CD4-positive, alpha-beta T cell (primary cell): Measurements from ENCODE around the gene NRDE2. TPM values are rescaled to one million over a fixed set of nuclear protein-coding genes. Genes with fewer than 3 reads are reported as not detected.

Source experiments
- ATAC-seq: fragments of 200-7000 bp; cut with Tn5 transposase; one replicate; pipeline ENCODE4 v1.10.0; 2022; ENCODE audit warnings: mild to moderate bottlenecking; ENCODE audit not compliant: poor library complexity
- CTCF ChIA-PET: fragments of 350-600 bp; sonication (Branson Sonifier 250); formaldehyde crosslinking; loops from one replicate; lab custom pipeline; 2021; ENCODE audit warnings: antibody characterized with exemption, inconsistent platforms; lab: Charles Lee
- POLR2A ChIA-PET: fragments of 350-600 bp; sonication (Branson Sonifier 250); formaldehyde crosslinking; loops from one replicate; lab custom pipeline; 2021; ENCODE audit warnings: antibody characterized with exemption, inconsistent platforms; lab: Charles Lee
- DNase-seq, 14 experiments: peaks; one replicate each; pipeline ENCODE4 v3.0.0-alpha.2; 2013 to 2020; ENCODE audit warnings: mixed read lengths in 2 of 14
- H3K27ac ChIP-seq, 2 donors: one replicate each; pipeline versions ENCODE4 v1.5.1 to v1.7.0; 2013; ENCODE audit warnings: low read length in 2 of 2, low read depth in 1 of 2, mild to moderate bottlenecking in 1 of 2
- H3K27me3 ChIP-seq, 2 experiments: 1 replicate in 1 of 2; 2 replicates in 1 of 2; pipeline versions ENCODE4 v1.6.1 to v1.7.0; 2013; ENCODE audit warnings: low read length in 2 of 2, control low read depth in 1 of 2, mild to moderate bottlenecking in 1 of 2, moderate library complexity in 1 of 2; ENCODE audit not compliant: insufficient read depth in 2 of 2, control insufficient read depth in 1 of 2
- H3K36me3 ChIP-seq: one replicate; pipeline ENCODE4 v1.6.1; 2013; ENCODE audit warnings: low read length, control low read depth; ENCODE audit not compliant: insufficient read depth
- H3K4me1 ChIP-seq: one replicate; pipeline ENCODE4 v1.6.1; 2013; ENCODE audit warnings: low read length, control low read depth; ENCODE audit not compliant: insufficient read depth
- H3K4me3 ChIP-seq: one replicate; pipeline ENCODE4 v1.5.1; 2013; ENCODE audit warnings: mild to moderate bottlenecking, low read length, moderate library complexity
- H3K9me3 ChIP-seq, 2 experiments: 1 replicate in 1 of 2; 2 replicates in 1 of 2; pipeline versions ENCODE4 v1.6.1 to v1.7.0; 2013; ENCODE audit warnings: low read length in 2 of 2, mild to moderate bottlenecking in 2 of 2, control low read depth in 1 of 2, moderate library complexity in 1 of 2; ENCODE audit not compliant: control insufficient read depth in 1 of 2, insufficient read depth in 1 of 2
- H3K27ac Mint-ChIP-seq: one replicate; pipeline ENCODE4 v1.8.0; 2020; ENCODE audit warnings: mixed read lengths
- H3K27me3 Mint-ChIP-seq: one replicate; pipeline ENCODE4 v1.8.0; 2021; ENCODE audit warnings: mixed read lengths
- H3K36me3 Mint-ChIP-seq: one replicate; pipeline ENCODE4 v1.8.0; 2021; ENCODE audit warnings: low read depth, mixed read lengths
- H3K4me1 Mint-ChIP-seq: one replicate; pipeline ENCODE4 v1.8.0; 2021; ENCODE audit warnings: low read depth, mixed read lengths
- H3K4me3 Mint-ChIP-seq: one replicate; pipeline ENCODE4 v1.8.0; 2020; ENCODE audit warnings: mild to moderate bottlenecking, mixed read lengths
- H3K9me3 Mint-ChIP-seq: one replicate; pipeline ENCODE4 v1.8.0; 2020; ENCODE audit warnings: mixed read lengths
- CTCF ChIP-seq: fragments of 200-600 bp; IDR thresholded peaks from one replicate; pipeline ENCODE4 v1.8.0; 2022; ENCODE audit warnings: antibody characterized with exemption, mild to moderate bottlenecking
- intact Hi-C, 2 experiments: fragments of 100-400 bp; cut with DNase I in 1 of 2; cut with micrococcal nuclease in 1 of 2; formaldehyde crosslinking; loops; one replicate each; pipeline versions ENCODE4 v1.15.1 to v1.9.0; 2023 to 2025; cut with DNase I, micrococcal nuclease
- total RNA-seq, 174 experiments: library from RNA in 2 of 174; stranded (reverse) in 2 of 174; gene quantifications; one replicate each; pipeline ENCODE4 v1.2.3 and lab custom pipeline; 2021 to 2026

The NRDE2 gene
- total RNA-seq, 2 experiments from 2014 or later = 17.5 to 17.9 TPM

- peaks cover 88% of the 10 kb centered on the region for H3K36me3 Mint-ChIP-seq
- no peaks in the 10 kb centered on the region for H3K9me3 Mint-ChIP-seq
- no peak for TF ChIP-seq CTCF
- no peaks in the 10 kb centered on the region for H3K4me1 Mint-ChIP-seq
- CTCF ChIA-PET = interaction anchor here (0.6 kb wide), 1 partner anchor 32 kb away, joined by 3 read pairs; no protein-coding TSS in a partner anchor
- no peak overlapping the region for H3K4me3 Mint-ChIP-seq
- Histone ChIP-seq H3K4me1 (no peaks in the 10 kb centered on the region), H3K36me3 (peaks cover 70% of the 10 kb centered on the region), H3K4me3 (no peak overlapping the region), H3K9me3 (no peaks in the 10 kb centered on the region), H3K27ac (no peak overlapping the region), H3K27me3 (no peaks in the 10 kb centered on the region)
- DNase-seq = no peak
- POLR2A ChIA-PET = interaction anchor here (1.0 kb wide), 1 partner anchor 16 kb away, joined by 3 read pairs; no protein-coding TSS in a partner anchor
- H3K27ac Mint-ChIP-seq = no peak overlapping the region
- intact Hi-C loops = no loop called here
- no peaks in the 10 kb centered on the region for H3K27me3 Mint-ChIP-seq
- no peak for ATAC-seq
Measured at GRCh38 chr14:90308561-90308960, 23.2 kb downstream of the NRDE2 start.

GRCh38 chr14:90305176-90305601 is 26.6 kb downstream of the NRDE2 start:
- H3K27me3 ChIP-seq = no peaks in the 10 kb centered on the region
- H3K36me3 ChIP-seq = peaks cover 68% of the 10 kb centered on the region
- Mint-ChIP-seq H3K27ac (no peak overlapping the region), H3K4me1 (peaks cover 19% of the 10 kb centered on the region), H3K9me3 (no peaks in the 10 kb centered on the region), H3K4me3 (no peak overlapping the region), H3K36me3 (peaks cover 90% of the 10 kb centered on the region), H3K27me3 (no peaks in the 10 kb centered on the region)
- no peak for TF ChIP-seq CTCF
- no peak overlapping the region for H3K4me3 ChIP-seq
- CTCF ChIA-PET = no interaction called here
- POLR2A ChIA-PET = no interaction called here
- ATAC-seq (no peak), DNase-seq (no peak)
- no peaks in the 10 kb centered on the region for H3K9me3 ChIP-seq
- no peak overlapping the region for H3K27ac ChIP-seq
- intact Hi-C loops = no loop called here
- peaks cover 5% of the 10 kb centered on the region for H3K4me1 ChIP-seq

GRCh38 chr14:90304502-90304901 is 27.2 kb downstream of the NRDE2 start:
- no peak overlapping the region for H3K4me3 Mint-ChIP-seq

More at GRCh38 chr14:90304502-90304901, 27.2 kb downstream of the NRDE2 start:
- ATAC-seq = no peak
- ChIA-PET CTCF (no interaction called here), POLR2A (no interaction called here)
- peaks cover 19% of the 10 kb centered on the region for H3K4me1 Mint-ChIP-seq
- no peak for DNase-seq
- Histone ChIP-seq H3K4me3 (no peak overlapping the region), H3K27ac (no peak overlapping the region), H3K27me3 (no peaks in the 10 kb centered on the region), H3K4me1 (peaks cover 5% of the 10 kb centered on the region), H3K36me3 (peaks cover 67% of the 10 kb centered on the region), H3K9me3 (no peaks in the 10 kb centered on the region)
- peaks cover 89% of the 10 kb centered on the region for H3K36me3 Mint-ChIP-seq
- H3K27me3 Mint-ChIP-seq = no peaks in the 10 kb centered on the region
- no peak for TF ChIP-seq CTCF
- no peak overlapping the region for H3K27ac Mint-ChIP-seq
- intact Hi-C loops = loop anchor here in 1 of 2 experiments (5.0 kb wide), 1 partner anchor 213 kb away; no protein-coding TSS in a partner anchor
- no peaks in the 10 kb centered on the region for H3K9me3 Mint-ChIP-seq
